Neuronal stem cell (in vitro differentiated cells): ENCODE measurements around the gene WTAP.

Source experiments
- DNase-seq: peaks from one replicate; pipeline ENCODE4 v3.0.0-alpha.2; 2013; ENCODE audit warnings: low spot score
- H2AFZ ChIP-seq: one replicate; pipeline ENCODE4 v1.6.1; 2013; ENCODE audit warnings: mild to moderate bottlenecking, low read length, inconsistent platforms
- H2AK5ac ChIP-seq: 2 replicates; pipeline ENCODE4 v1.6.1; 2013; ENCODE audit warnings: low read depth, mild to moderate bottlenecking, inconsistent platforms, low read length, moderate library complexity, mixed read lengths
- H2BK120ac ChIP-seq: 2 replicates; pipeline ENCODE4 v1.6.1; 2013; ENCODE audit warnings: low read depth, mild to moderate bottlenecking, inconsistent platforms, low read length, moderate library complexity, mixed read lengths
- H2BK12ac ChIP-seq: one replicate; pipeline ENCODE4 v1.6.1; 2013; ENCODE audit warnings: low read length, inconsistent platforms
- H2BK15ac ChIP-seq: 2 replicates; pipeline ENCODE4 v1.6.1; 2013; ENCODE audit warnings: mild to moderate bottlenecking, low read length, inconsistent platforms, mixed read lengths
- H2BK5ac ChIP-seq: one replicate; pipeline ENCODE4 v1.6.1; 2013; ENCODE audit warnings: inconsistent platforms, mild to moderate bottlenecking, low read length, moderate library complexity
- H3K14ac ChIP-seq: one replicate; pipeline ENCODE4 v1.6.1; 2013; ENCODE audit warnings: low read length, inconsistent platforms
- H3K18ac ChIP-seq: 2 replicates; pipeline ENCODE4 v1.6.1; 2013; ENCODE audit warnings: low read length, inconsistent platforms
- H3K23ac ChIP-seq: 2 replicates; pipeline ENCODE4 v1.6.1; 2013; ENCODE audit warnings: low read depth, mild to moderate bottlenecking, mixed read lengths, low read length, inconsistent platforms; ENCODE audit not compliant: poor library complexity
- H3K27ac ChIP-seq: replicated peaks from 3 replicates; pipeline ENCODE4 v1.5.1; 2013; ENCODE audit warnings: low read length, inconsistent platforms
- H3K27me3 ChIP-seq, 3 experiments: 2 replicates each; pipeline ENCODE4 v1.6.1; 2013; ENCODE audit warnings: low read length in 3 of 3, mild to moderate bottlenecking in 2 of 3, inconsistent platforms in 1 of 3, low read depth in 1 of 3, mixed read lengths in 1 of 3, moderate library complexity in 1 of 3; ENCODE audit not compliant: control insufficient read depth in 3 of 3, insufficient read depth in 3 of 3
- H3K36me3 ChIP-seq, 2 donors: replicated peaks in 1 of 2; 2 replicates each; pipeline ENCODE4 v1.6.1; 2013; ENCODE audit warnings: low read length in 2 of 2; ENCODE audit not compliant: control insufficient read depth in 2 of 2, insufficient read depth in 2 of 2
- H3K4ac ChIP-seq: 2 replicates; pipeline ENCODE4 v1.6.1; 2013; ENCODE audit warnings: inconsistent platforms, mild to moderate bottlenecking, low read length, moderate library complexity
- H3K4me1 ChIP-seq, 2 donors: 1 replicate in 1 of 2; 2 replicates in 1 of 2; pipeline ENCODE4 v1.6.1; 2013; ENCODE audit warnings: low read length in 2 of 2, low read depth in 1 of 2; ENCODE audit not compliant: control insufficient read depth in 2 of 2, insufficient read depth in 1 of 2
- H3K4me2 ChIP-seq: one replicate; pipeline ENCODE4 v1.6.1; 2013; ENCODE audit warnings: mild to moderate bottlenecking, low read length, inconsistent platforms; ENCODE audit not compliant: insufficient read depth, poor library complexity, severe bottlenecking
- H3K4me3 ChIP-seq, 2 donors: 2 replicates each; pipeline ENCODE4 v1.5.1; 2013; ENCODE audit warnings: low read length in 2 of 2, mild to moderate bottlenecking in 2 of 2, inconsistent platforms in 1 of 2, moderate library complexity in 1 of 2
- H3K79me1 ChIP-seq: one replicate; pipeline ENCODE4 v1.6.1; 2013; ENCODE audit warnings: low read depth, mild to moderate bottlenecking, inconsistent platforms, low read length, moderate library complexity
- H3K9ac ChIP-seq: one replicate; pipeline ENCODE4 v1.6.1; 2013; ENCODE audit warnings: mild to moderate bottlenecking, low read depth, low read length, inconsistent platforms; ENCODE audit not compliant: poor library complexity
- H3K9me3 ChIP-seq, 2 donors: replicated peaks in 1 of 2; 2 replicates each; pipeline versions ENCODE3 to v1.6.1; 2013; ENCODE audit warnings: low read length in 2 of 2, mild to moderate bottlenecking in 2 of 2, inconsistent platforms in 1 of 2, low read depth in 1 of 2, mixed read lengths in 1 of 2, moderate library complexity in 1 of 2; ENCODE audit not compliant: control insufficient read depth in 2 of 2, insufficient read depth in 1 of 2
- H4K8ac ChIP-seq: one replicate; pipeline ENCODE4 v1.6.1; 2013; ENCODE audit warnings: low read depth, mild to moderate bottlenecking, inconsistent platforms, low read length, moderate library complexity
- H4K91ac ChIP-seq: one replicate; pipeline ENCODE4 v1.6.1; 2013; ENCODE audit warnings: low read length, low read depth, mild to moderate bottlenecking, inconsistent platforms; ENCODE audit not compliant: poor library complexity
- WGBS, 2 donors: extraction: QIAGEN DNeasy Blood & Tissue Kit; methylation state at CpG; one replicate each; pipeline ENCODE4 v1.1.7; 2013; ENCODE audit warnings: missing lambda C conversion rate in 2 of 2, mixed read lengths in 1 of 2; ENCODE audit not compliant: insufficient read length in 2 of 2, insufficient replicate concordance in 1 of 2; ENCODE audit errors: extremely low coverage in 2 of 2; 5-methylcytosine and 5-hydroxymethylcytosine counted together

Gene WTAP

GRCh38 chr6:159758031-159759001 is 31.0 kb downstream of the WTAP start:
- no peak overlapping the region for H4K91ac ChIP-seq
- no peak overlapping the region for H2BK12ac ChIP-seq
- H3K79me1 ChIP-seq = peaks cover 5% of the 10 kb centered on the region
- H3K27me3 ChIP-seq = no peaks in the 10 kb centered on the region
- H3K4me3 ChIP-seq = no peak overlapping the region
- WGBS, 2 donors = no CpG with 5 or more reads among the region's 7 CpGs
- no peak overlapping the region for H2BK5ac ChIP-seq
- H2AK5ac ChIP-seq = no peak overlapping the region
- H3K36me3 ChIP-seq = peaks cover 24 to 79% of the 10 kb centered on the region in 2 donors
- no peak overlapping the region for H3K4ac ChIP-seq
- no peak overlapping the region for H3K18ac ChIP-seq
- DNase-seq = no peak
- H3K14ac ChIP-seq = no peak overlapping the region
- H3K4me1 ChIP-seq = peaks cover 15 to 21% of the 10 kb centered on the region in 2 donors
- no peak overlapping the region for H2BK120ac ChIP-seq
- H3K4me2 ChIP-seq = no peak overlapping the region
- H3K27ac ChIP-seq = no peak overlapping the region
- no peak overlapping the region for H4K8ac ChIP-seq
- H3K23ac ChIP-seq = no peak overlapping the region
- H3K9me3 ChIP-seq = no peaks in the 10 kb centered on the region
- no peak overlapping the region for H2BK15ac ChIP-seq
- no peak overlapping the region for H2AFZ ChIP-seq
- H3K9ac ChIP-seq = no peak overlapping the region

GRCh38 chr6:159759645-159760044 is 32.3 kb downstream of the WTAP start:
- Histone ChIP-seq H2BK120ac (no peak overlapping the region), H3K4me2 (no peak overlapping the region), H3K4me1 (peaks cover 16 to 25% of the 10 kb centered on the region in 2 donors), H2BK12ac (no peak overlapping the region), H3K18ac (no peak overlapping the region), H3K23ac (no peak overlapping the region), H3K14ac (no peak overlapping the region), H3K27ac (peak overlapping the region; percentile 84), H3K4ac (no peak overlapping the region), H4K8ac (no peak overlapping the region), H3K79me1 (peaks cover 8% of the 10 kb centered on the region), H2AK5ac (no peak overlapping the region), H3K4me3 (no peak overlapping the region), H3K9me3 (no peaks in the 10 kb centered on the region), H2BK5ac (no peak overlapping the region), H2AFZ (no peak overlapping the region), H3K9ac (no peak overlapping the region), H2BK15ac (no peak overlapping the region), H4K91ac (no peak overlapping the region), H3K36me3 (peaks cover 27 to 78% of the 10 kb centered on the region in 2 donors), H3K27me3 (no peaks in the 10 kb centered on the region)
- no peak for DNase-seq
- WGBS, 2 donors = no CpG with 5 or more reads among the region's 2 CpGs

- Histone ChIP-seq H3K4ac (no peak overlapping the region), H3K4me3 (peak overlapping the region in 1 of 2 donors; percentile 75), H3K27me3 (no peaks in the 10 kb centered on the region), H3K9ac (no peak overlapping the region), H3K79me1 (peaks cover 9% of the 10 kb centered on the region), H2BK15ac (no peak overlapping the region), H2BK12ac (no peak overlapping the region), H3K27ac (peak overlapping the region; percentile 84), H2BK5ac (no peak overlapping the region), H3K18ac (no peak overlapping the region), H3K23ac (no peak overlapping the region), H3K14ac (no peak overlapping the region), H4K8ac (no peak overlapping the region), H3K4me1 (peaks cover 16 to 28% of the 10 kb centered on the region in 2 donors), H2AK5ac (no peak overlapping the region), H4K91ac (no peak overlapping the region), H3K9me3 (no peaks in the 10 kb centered on the region), H3K36me3 (peaks cover 24 to 78% of the 10 kb centered on the region in 2 donors), H2AFZ (no peak overlapping the region), H3K4me2 (peak overlapping the region; percentile 72), H2BK120ac (no peak overlapping the region)
- peak; percentile 41 for DNase-seq
- WGBS, 2 donors = no CpG with 5 or more reads among the region's 3 CpGs
Measured at GRCh38 chr6:159760602-159761057, 33.3 kb downstream of the WTAP start.
